Fibroblast of skin of left biceps (primary cell): Measurements from ENCODE around the gene UBXN11.
A peak's percentile ranks its signal among the peaks of the same experiment; 100 is the strongest.

Experiments
- DNase-seq, 2 experiments: peaks; one replicate each; pipeline ENCODE4 v3.0.0-alpha.2; 2013; ENCODE audit warnings: low read depth in 2 of 2

UBXN11 gene

GRCh38 chr1:26287033-26287711 is 19.3 kb downstream of the UBXN11 start:
- no peak for DNase-seq

- DNase-seq, result no peak
Observed at GRCh38 chr1:26286064-26286416, 20.4 kb downstream of the UBXN11 start.

- no peak for DNase-seq
Observed at GRCh38 chr1:26285366-26286063, 20.9 kb downstream of the UBXN11 start.

GRCh38 chr1:26284597-26285347 is 21.7 kb downstream of the UBXN11 start:
- peak in 1 of 2 experiments; percentile 44 for DNase-seq

GRCh38 chr1:26283871-26284596 is 22.4 kb downstream of the UBXN11 start:
- no peak for DNase-seq

GRCh38 chr1:26283279-26283853 is 23.1 kb downstream of the UBXN11 start:
- DNase-seq, result no peak

GRCh38 chr1:26282401-26282918 is 24.0 kb downstream of the UBXN11 start:
- DNase-seq, result no peak

- DNase-seq, result no peak
Observed at GRCh38 chr1:26281971-26282370, 24.5 kb downstream of the UBXN11 start.

GRCh38 chr1:26281091-26281958 is 25.1 kb downstream of the UBXN11 start:
- no peak for DNase-seq

GRCh38 chr1:26280333-26281042 is 25.9 kb downstream of the UBXN11 start:
- DNase-seq, result no peak

- peak; percentile 46 to 52 for DNase-seq
Observed at GRCh38 chr1:26279456-26280332, 26.7 kb downstream of the UBXN11 start, which contains the start of gene SH3BGRL3. TSS of gene SH3BGRL3 (plus strand) at chr1:26280086. CDS start at chr1:26280156, 70 bp downstream.

GRCh38 chr1:26278724-26279455 is 27.5 kb downstream of the UBXN11 start:
- DNase-seq, result no peak

GRCh38 chr1:26278303-26278702 is 28.1 kb downstream of the UBXN11 start:
- no peak for DNase-seq

GRCh38 chr1:26277719-26278118 is 28.7 kb downstream of the UBXN11 start:
- DNase-seq, result no peak

- DNase-seq, result no peak
Observed at GRCh38 chr1:26277261-26277661, 29.2 kb downstream of the UBXN11 start.

- DNase-seq, result no peak
Observed at GRCh38 chr1:26276432-26276838, 30.0 kb downstream of the UBXN11 start.

- peak; percentile 81 to 82 for DNase-seq
Observed at GRCh38 chr1:26275580-26276431, 30.6 kb downstream of the UBXN11 start.
